K562 (cell line): ENCODE data around the gene TBC1D1.

Experiments used
- CBX3 ChIP-seq, 2 experiments: IDR thresholded peaks; 1 replicate in 1 of 2; 2 replicates in 1 of 2; pipeline ENCODE4 v1.6.1; 2012; ENCODE audit warnings: inconsistent platforms in 2 of 2, low read length in 2 of 2, borderline replicate concordance in 1 of 2, control low read depth in 1 of 2
- CHD7 ChIP-seq: fragments of 200-600 bp; sonication (generic); IDR thresholded peaks from one replicate; pipeline ENCODE4 v1.6.1; 2012; ENCODE audit warnings: mild to moderate bottlenecking, low read depth, low read length, inconsistent platforms
- EP300 ChIP-seq: IDR thresholded peaks from 2 replicates; pipeline ENCODE4 v1.6.1; 2012; ENCODE audit warnings: low read length, improper control_type of control experiment
- NR1H2 ChIP-seq: sonication (generic); formaldehyde crosslinking; IDR thresholded peaks from 2 replicates; pipeline ENCODE4 v1.4.0; 2020; ENCODE audit warnings: mild to moderate bottlenecking, missing genetic modification reagents
- SRSF1 ChIP-seq: fragments of 200-400 bp; formaldehyde crosslinking; IDR thresholded peaks from 2 replicates; pipeline ENCODE4 v1.6.1; 2017; ENCODE audit warnings: mild to moderate bottlenecking, low read depth, low read length, moderate library complexity
- YY1 ChIP-seq, 3 experiments: IDR thresholded peaks; 2 replicates each; pipeline ENCODE4 v1.6.1; 2011; ENCODE audit warnings: low read length in 2 of 3, mild to moderate bottlenecking in 2 of 3, moderate library complexity in 2 of 3, borderline replicate concordance in 1 of 3, control low read depth in 1 of 3, low read depth in 1 of 3; ENCODE audit not compliant: insufficient read depth in 3 of 3, insufficient replicate concordance in 2 of 3, control insufficient read depth in 1 of 3, insufficient read length in 1 of 3; ENCODE audit errors: extremely low read depth in 1 of 3
- ZNF263 ChIP-seq: sonication (generic); formaldehyde crosslinking; IDR thresholded peaks from 2 replicates; pipeline ENCODE4 v1.8.0; 2022; ENCODE audit warnings: mild to moderate bottlenecking, missing genetic modification reagents, borderline replicate concordance
- TF ChIP-seq, protein P1 (sequence below), 3 experiments: IDR thresholded peaks in 2 of 3; conservative IDR thresholded peaks in 1 of 3; 2 replicates each; pipeline ENCODE4 v1.5.1; 2011 to 2012; ENCODE audit warnings: low read length in 3 of 3, mild to moderate bottlenecking in 3 of 3, control low read depth in 2 of 3, improper control_type of control experiment in 1 of 3, inconsistent platforms in 1 of 3, low read depth in 1 of 3, mixed read lengths in 1 of 3, moderate library complexity in 1 of 3; ENCODE audit not compliant: insufficient read depth in 2 of 3
- TF ChIP-seq, protein P2 (sequence below): sonication (generic); formaldehyde crosslinking; IDR thresholded peaks from 2 replicates; pipeline ENCODE4 v1.8.1; 2023; ENCODE audit warnings: mild to moderate bottlenecking, missing genetic modification reagents

GRCh38 chr4:37991623-37992410, 100.9 kb downstream of the TBC1D1 start:
- TF ChIP-seq CBX3 (IDR thresholded peaks at IDR 0.05; ENCODE audit: borderline replicate concordance in 1 of 2, low read length in 2 of 2) (no peak), ZNF263 (CRISPR knock-in tag) (no peak), SRSF1 (no peak), CHD7 (no peak), NR1H2 (CRISPR knock-in tag) (no peak), EP300 (no peak), YY1 (IDR thresholded peaks at IDR 0.05; ENCODE audit: borderline replicate concordance in 1 of 3, control insufficient read depth in 1 of 3, extremely low read depth in 1 of 3, insufficient read depth in 3 of 3, insufficient read length in 1 of 3, insufficient replicate concordance in 2 of 3, low read depth in 1 of 3, low read length in 2 of 3) (no peak)
- TF ChIP-seq, protein P1, sequence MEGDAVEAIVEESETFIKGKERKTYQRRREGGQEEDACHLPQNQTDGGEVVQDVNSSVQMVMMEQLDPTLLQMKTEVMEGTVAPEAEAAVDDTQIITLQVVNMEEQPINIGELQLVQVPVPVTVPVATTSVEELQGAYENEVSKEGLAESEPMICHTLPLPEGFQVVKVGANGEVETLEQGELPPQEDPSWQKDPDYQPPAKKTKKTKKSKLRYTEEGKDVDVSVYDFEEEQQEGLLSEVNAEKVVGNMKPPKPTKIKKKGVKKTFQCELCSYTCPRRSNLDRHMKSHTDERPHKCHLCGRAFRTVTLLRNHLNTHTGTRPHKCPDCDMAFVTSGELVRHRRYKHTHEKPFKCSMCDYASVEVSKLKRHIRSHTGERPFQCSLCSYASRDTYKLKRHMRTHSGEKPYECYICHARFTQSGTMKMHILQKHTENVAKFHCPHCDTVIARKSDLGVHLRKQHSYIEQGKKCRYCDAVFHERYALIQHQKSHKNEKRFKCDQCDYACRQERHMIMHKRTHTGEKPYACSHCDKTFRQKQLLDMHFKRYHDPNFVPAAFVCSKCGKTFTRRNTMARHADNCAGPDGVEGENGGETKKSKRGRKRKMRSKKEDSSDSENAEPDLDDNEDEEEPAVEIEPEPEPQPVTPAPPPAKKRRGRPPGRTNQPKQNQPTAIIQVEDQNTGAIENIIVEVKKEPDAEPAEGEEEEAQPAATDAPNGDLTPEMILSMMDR (IDR thresholded peaks at IDR 0.05 in 2 of 3, conservative IDR thresholded peaks at IDR 0.05 in 1 of 3; ENCODE audit: insufficient read depth in 2 of 3, low read depth in 1 of 3, low read length in 3 of 3): no peak
- TF ChIP-seq, protein P2, sequence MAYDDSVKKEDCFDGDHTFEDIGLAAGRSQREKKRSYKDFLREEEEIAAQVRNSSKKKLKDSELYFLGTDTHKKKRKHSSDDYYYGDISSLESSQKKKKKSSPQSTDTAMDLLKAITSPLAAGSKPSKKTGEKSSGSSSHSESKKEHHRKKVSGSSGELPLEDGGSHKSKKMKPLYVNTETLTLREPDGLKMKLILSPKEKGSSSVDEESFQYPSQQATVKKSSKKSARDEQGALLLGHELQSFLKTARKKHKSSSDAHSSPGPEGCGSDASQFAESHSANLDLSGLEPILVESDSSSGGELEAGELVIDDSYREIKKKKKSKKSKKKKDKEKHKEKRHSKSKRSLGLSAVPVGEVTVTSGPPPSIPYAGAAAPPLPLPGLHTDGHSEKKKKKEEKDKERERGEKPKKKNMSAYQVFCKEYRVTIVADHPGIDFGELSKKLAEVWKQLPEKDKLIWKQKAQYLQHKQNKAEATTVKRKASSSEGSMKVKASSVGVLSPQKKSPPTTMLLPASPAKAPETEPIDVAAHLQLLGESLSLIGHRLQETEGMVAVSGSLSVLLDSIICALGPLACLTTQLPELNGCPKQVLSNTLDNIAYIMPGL (CRISPR knock-in tag): no peak
